Measurements from ENCODE around the gene FABP2. TPM values are rescaled to one million over a fixed set of nuclear protein-coding genes. Genes with fewer than 3 reads are reported as not detected.

The FABP2 gene
- total and polyA plus RNA-seq, 2 experiments from 2014 or later = not detected

- no peak for DNase-seq (ENCODE audit: low spot score)
- no peaks in the 10 kb centered on the region for H3K27me3 Mint-ChIP-seq (ENCODE audit: insufficient read depth, low read depth, poor library complexity)
- Histone ChIP-seq H2AFZ (no peak overlapping the region), H3K27ac (ENCODE audit: low read depth) (no peak overlapping the region), H3F3A (replicated peaks; ENCODE audit: low read depth) (no peaks in the 10 kb centered on the region), H3K9me2 (ENCODE audit: insufficient read depth) (no peaks in the 10 kb centered on the region; the same call in 1 of the 2 replicates), H4K20me1 (replicated peaks; ENCODE audit: insufficient read depth) (no peaks in the 10 kb centered on the region), H3K4me2 (no peak overlapping the region), H3K27me3 (ENCODE audit: insufficient read depth) (no peaks in the 10 kb centered on the region), H3K4me1 (ENCODE audit: insufficient read depth) (no peaks in the 10 kb centered on the region), H3K79me2 (replicated peaks; ENCODE audit: insufficient read depth) (no peaks in the 10 kb centered on the region), H3K36me3 (ENCODE audit: insufficient read depth) (no peaks in the 10 kb centered on the region), H3K4me3 (no peak overlapping the region)
- TF ChIP-seq ZNF331 (CRISPR knock-in tag; IDR thresholded peaks at IDR 0.05; ENCODE audit: low read depth) (no peak), CTCF (conservative IDR thresholded peaks at IDR 0.05; ENCODE audit: low read depth in 2 of 2) (no peak), STAT1 (IDR thresholded peaks at IDR 0.05; ENCODE audit: unreplicated experiment) (no peak), ZNF462 (CRISPR knock-in tag; IDR thresholded peaks at IDR 0.05) (no peak)
- TF ChIP-seq, protein P1, sequence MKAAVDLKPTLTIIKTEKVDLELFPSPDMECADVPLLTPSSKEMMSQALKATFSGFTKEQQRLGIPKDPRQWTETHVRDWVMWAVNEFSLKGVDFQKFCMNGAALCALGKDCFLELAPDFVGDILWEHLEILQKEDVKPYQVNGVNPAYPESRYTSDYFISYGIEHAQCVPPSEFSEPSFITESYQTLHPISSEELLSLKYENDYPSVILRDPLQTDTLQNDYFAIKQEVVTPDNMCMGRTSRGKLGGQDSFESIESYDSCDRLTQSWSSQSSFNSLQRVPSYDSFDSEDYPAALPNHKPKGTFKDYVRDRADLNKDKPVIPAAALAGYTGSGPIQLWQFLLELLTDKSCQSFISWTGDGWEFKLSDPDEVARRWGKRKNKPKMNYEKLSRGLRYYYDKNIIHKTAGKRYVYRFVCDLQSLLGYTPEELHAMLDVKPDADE (IDR thresholded peaks at IDR 0.05) = no peak
- no peak overlapping the region for H3K4me3 Mint-ChIP-seq
- no peaks in the 10 kb centered on the region for H3K36me3 Mint-ChIP-seq (ENCODE audit: low read depth)
- no peak for ATAC-seq
- H3K9me3 Mint-ChIP-seq = no peaks in the 10 kb centered on the region
- no peak overlapping the region for H3K27ac Mint-ChIP-seq
- no peaks in the 10 kb centered on the region for H3K4me1 Mint-ChIP-seq
Observed at GRCh38 chr4:119328695-119329094, 6.8 kb upstream of the FABP2 start.
